HL-60 (cell line): ENCODE results near the gene C6orf132.

Experiments
- CTCF ChIP-seq: IDR thresholded peaks from one replicate; pipeline ENCODE4 v1.5.1; 2011; ENCODE audit warnings: low read length, control low read depth, inconsistent platforms; ENCODE audit not compliant: insufficient read depth
- GABPA ChIP-seq: IDR thresholded peaks from 2 replicates; pipeline ENCODE4 v1.6.1; 2012; ENCODE audit warnings: low read depth

GRCh38 chr6:42120895-42121865 lies 21.2 kb downstream of the C6orf132 start:
- no peak for TF ChIP-seq CTCF
- TF ChIP-seq GABPA = no peak
